GM23338 (cell line): Measurements from ENCODE around the gene TACC3. TPM values are rescaled to one million over a fixed set of nuclear protein-coding genes. Genes with fewer than 3 reads are reported as not detected.

Source experiments
- ATAC-seq: fragments of 200-7000 bp; cut with Tn5 transposase; 3 replicates; pipeline ENCODE4 v1.9.1; 2020
- DNase-seq: peaks from one replicate; pipeline ENCODE4 v3.0.0-alpha.2; 2015; ENCODE audit warnings: low spot score
- H2AFZ ChIP-seq: fragments of 200-600 bp; sonication (generic); 2 replicates; pipeline ENCODE4 v1.8.0; 2016; ENCODE audit warnings: antibody characterized with exemption, mild to moderate bottlenecking, moderate library complexity
- H3F3A ChIP-seq: fragments of 200-600 bp; sonication (generic); replicated peaks from 2 replicates; pipeline ENCODE4 v1.8.0; 2017; ENCODE audit warnings: antibody characterized with exemption, mixed run types, low read depth
- H3K27ac ChIP-seq: fragments of 200-600 bp; sonication (generic); 2 replicates; pipeline ENCODE4 v1.6.1; 2016; ENCODE audit warnings: low read depth
- H3K27me3 ChIP-seq: fragments of 200-600 bp; sonication (generic); 2 replicates; pipeline ENCODE4 v1.8.0; 2016; ENCODE audit warnings: mild to moderate bottlenecking, mixed run types, moderate library complexity; ENCODE audit not compliant: insufficient read depth
- H3K36me3 ChIP-seq: fragments of 200-600 bp; sonication (generic); 2 replicates; pipeline ENCODE4 v1.8.0; 2016; ENCODE audit warnings: mild to moderate bottlenecking; ENCODE audit not compliant: insufficient read depth
- H3K4me1 ChIP-seq: fragments of 200-600 bp; sonication (generic); 2 replicates; pipeline ENCODE4 v1.8.0; 2016; ENCODE audit warnings: mild to moderate bottlenecking, moderate library complexity; ENCODE audit not compliant: insufficient read depth
- H3K4me2 ChIP-seq: fragments of 200-600 bp; sonication (generic); 2 replicates; pipeline ENCODE4 v1.7.1; 2017; ENCODE audit warnings: mixed run types
- H3K4me3 ChIP-seq: fragments of 200-600 bp; sonication (generic); 2 replicates; pipeline ENCODE4 v1.6.1; 2016; ENCODE audit warnings: mixed run types
- H3K79me2 ChIP-seq: fragments of 200-600 bp; sonication (generic); replicated peaks from 2 replicates; pipeline ENCODE4 v1.8.0; 2017; ENCODE audit warnings: mild to moderate bottlenecking; ENCODE audit not compliant: insufficient read depth
- H3K9me2 ChIP-seq: fragments of 200-600 bp; sonication (generic); 2 replicates; pipeline ENCODE4 v1.8.0; 2017; ENCODE audit not compliant: insufficient read depth
- H4K20me1 ChIP-seq: fragments of 200-600 bp; sonication (generic); replicated peaks from 2 replicates; pipeline ENCODE4 v1.8.0; 2017; ENCODE audit warnings: mild to moderate bottlenecking; ENCODE audit not compliant: insufficient read depth
- H3K27ac Mint-ChIP-seq: 2 replicates; pipeline ENCODE4 v1.8.0; 2020; ENCODE audit warnings: inconsistent platforms, mild to moderate bottlenecking, moderate library complexity, mixed read lengths
- H3K27me3 Mint-ChIP-seq: 3 replicates; pipeline ENCODE4 v1.8.0; 2022; ENCODE audit warnings: low read depth, mild to moderate bottlenecking, moderate library complexity, mixed read lengths, inconsistent platforms; ENCODE audit not compliant: insufficient read depth, poor library complexity
- H3K36me3 Mint-ChIP-seq: 3 replicates; pipeline ENCODE4 v1.8.0; 2021; ENCODE audit warnings: low read depth, mild to moderate bottlenecking, inconsistent platforms, moderate library complexity, mixed read lengths
- H3K4me1 Mint-ChIP-seq: 3 replicates; pipeline ENCODE4 v1.8.0; 2020; ENCODE audit warnings: mild to moderate bottlenecking, inconsistent platforms, mixed read lengths
- H3K4me3 Mint-ChIP-seq: 3 replicates; pipeline ENCODE4 v1.8.0; 2021; ENCODE audit warnings: moderate library complexity, mild to moderate bottlenecking, inconsistent platforms, mixed read lengths
- H3K9me3 Mint-ChIP-seq: 3 replicates; pipeline ENCODE4 v1.8.0; 2020; ENCODE audit warnings: moderate library complexity, mild to moderate bottlenecking, inconsistent platforms, mixed read lengths
- CREB1 ChIP-seq: fragments of 250-450 bp; sonication (Bioruptor Pico); IDR thresholded peaks from 2 replicates; pipeline ENCODE4 v1.5.0; 2020; ENCODE audit warnings: low read depth, mild to moderate bottlenecking, moderate library complexity
- CTCF ChIP-seq, 2 experiments: fragments of 200-600 bp in 1 of 2; sonication (generic) in 1 of 2; conservative IDR thresholded peaks; 2 replicates each; pipeline versions ENCODE4 v1.5.1 to v1.6.1; 2016 to 2017; ENCODE audit warnings: antibody characterized with exemption in 2 of 2, low read depth in 2 of 2, mild to moderate bottlenecking in 2 of 2, moderate library complexity in 1 of 2
- ETS1 ChIP-seq: IDR thresholded peaks from 2 replicates; pipeline ENCODE4 v1.6.1; 2016; ENCODE audit warnings: antibody characterized with exemption
- EZH2phosphoT487 ChIP-seq: fragments of 200-600 bp; sonication (generic); IDR thresholded peaks from one replicate; pipeline ENCODE4 v1.8.1; 2018; ENCODE audit warnings: antibody characterized with exemption; ENCODE audit not compliant: unreplicated experiment
- JUNB ChIP-seq: IDR thresholded peaks from one replicate; pipeline ENCODE4 v1.6.1; 2016; ENCODE audit warnings: antibody characterized with exemption; ENCODE audit not compliant: unreplicated experiment
- NANOG ChIP-seq: IDR thresholded peaks from 2 replicates; pipeline ENCODE4 v1.6.1; 2016; ENCODE audit warnings: antibody characterized with exemption, borderline replicate concordance
- POLR2AphosphoS5 ChIP-seq: IDR thresholded peaks from 2 replicates; pipeline ENCODE4 v1.6.1; 2016; ENCODE audit warnings: antibody characterized with exemption, low read depth
- STAT1 ChIP-seq: IDR thresholded peaks from one replicate; pipeline ENCODE4 v1.6.1; 2016; ENCODE audit warnings: antibody characterized with exemption; ENCODE audit not compliant: unreplicated experiment
- ZNF114 ChIP-seq: fragments of 250-450 bp; sonication (Bioruptor Pico); IDR thresholded peaks from 2 replicates; pipeline ENCODE4 v1.5.0; 2020; ENCODE audit warnings: mild to moderate bottlenecking, moderate library complexity
- ZNF331 ChIP-seq: fragments of 250-450 bp; sonication (Bioruptor Pico); IDR thresholded peaks from 2 replicates; pipeline ENCODE4 v1.5.0; 2020; ENCODE audit warnings: low read depth, mild to moderate bottlenecking, moderate library complexity
- ZNF462 ChIP-seq: fragments of 250-450 bp; sonication (Bioruptor Pico); IDR thresholded peaks from 2 replicates; pipeline ENCODE4 v1.5.0; 2020; ENCODE audit warnings: mild to moderate bottlenecking, moderate library complexity
- polyA plus RNA-seq: library from polyadenylated mRNA; unstranded; fragments of >200 nt; fragmentation: Nextera tagmentation; extraction: Ambion mirVana; gene quantifications from 2 replicates; pipeline ENCODE4 v1.2.1, GENCODE V29; 2016
- total RNA-seq: library from RNA; depleted of rRNA; stranded (reverse); fragments of >200 nt; shearing (Covaris generic); gene quantifications from 2 replicates; pipeline ENCODE4 v1.2.3, GENCODE V29; 2014

Gene TACC3
- total and polyA plus RNA-seq, 2 experiments from 2014 or later: 120 TPM

- Histone ChIP-seq H4K20me1 (no peaks in the 10 kb centered on the region), H3K27me3 (no peaks in the 10 kb centered on the region), H3K4me2 (no peak overlapping the region), H2AFZ (no peak overlapping the region), H3K27ac (no peak overlapping the region), H3F3A (peaks cover 5% of the 10 kb centered on the region; the same call in 1 of the 2 replicates), H3K79me2 (no peaks in the 10 kb centered on the region), H3K9me2 (no peaks in the 10 kb centered on the region), H3K4me1 (no peaks in the 10 kb centered on the region), H3K4me3 (no peak overlapping the region), H3K36me3 (no peaks in the 10 kb centered on the region)
- ATAC-seq (no peak), DNase-seq (no peak)
- peaks cover 3% of the 10 kb centered on the region for H3K27me3 Mint-ChIP-seq
- H3K27ac Mint-ChIP-seq: no peak overlapping the region
- H3K36me3 Mint-ChIP-seq: no peaks in the 10 kb centered on the region
- no peaks in the 10 kb centered on the region for H3K9me3 Mint-ChIP-seq
- H3K4me3 Mint-ChIP-seq: no peak overlapping the region
- TF ChIP-seq POLR2AphosphoS5: no peak
- TF ChIP-seq STAT1: no peak
- no peak for TF ChIP-seq EZH2phosphoT487
- TF ChIP-seq ZNF114 (CRISPR knock-in tag): no peak
- TF ChIP-seq NANOG: no peak
- TF ChIP-seq JUNB: no peak
- TF ChIP-seq ETS1: no peak
- no peaks in the 10 kb centered on the region for H3K4me1 Mint-ChIP-seq
These were observed 29.2 kb downstream of the TACC3 start for GRCh38 chr4:1750381-1751154.

GRCh38 chr4:1751155-1751918 lies 30.0 kb downstream of the TACC3 start:
- no peak for DNase-seq
- Mint-ChIP-seq H3K36me3 (no peaks in the 10 kb centered on the region), H3K4me3 (no peak overlapping the region), H3K27me3 (peaks cover 3% of the 10 kb centered on the region), H3K27ac (no peak overlapping the region), H3K9me3 (no peaks in the 10 kb centered on the region), H3K4me1 (no peaks in the 10 kb centered on the region)
- Histone ChIP-seq H3K4me3 (no peak overlapping the region), H3K27me3 (no peaks in the 10 kb centered on the region), H3K36me3 (no peaks in the 10 kb centered on the region), H3K4me1 (no peaks in the 10 kb centered on the region), H2AFZ (no peak overlapping the region), H3K9me2 (no peaks in the 10 kb centered on the region), H3K27ac (no peak overlapping the region), H3K4me2 (no peak overlapping the region), H3F3A (no peaks in the 10 kb centered on the region), H4K20me1 (no peaks in the 10 kb centered on the region), H3K79me2 (no peaks in the 10 kb centered on the region)
- ATAC-seq: no peak
- TF ChIP-seq CREB1 (CRISPR knock-in tag) (no peak), CTCF (conservative IDR thresholded peaks at IDR 0.05; ENCODE audit: low read depth in 2 of 2) (no peak), POLR2AphosphoS5 (no peak), ZNF331 (CRISPR knock-in tag) (no peak), ZNF462 (CRISPR knock-in tag) (no peak), NANOG (no peak)
